Mesothelial cell of epicardium (in vitro differentiated cells): ENCODE results near the gene MANEAL. TPM values are rescaled to one million over a fixed set of nuclear protein-coding genes. Genes with fewer than 3 reads are reported as not detected.
A peak's percentile ranks its signal among the peaks of the same experiment; 100 is the strongest.

ENCODE experiments used
- DNase-seq, 2 experiments: peaks; one replicate each; pipeline ENCODE4 v3.0.0; 2021; ENCODE audit warnings: low spot score in 2 of 2; ENCODE audit not compliant: unreplicated experiment in 2 of 2
- H3K27ac Mint-ChIP-seq: 2 replicates; pipeline ENCODE4 v1.8.0; 2021; ENCODE audit warnings: mixed read lengths
- H3K27me3 Mint-ChIP-seq: 2 replicates; pipeline ENCODE4 v1.8.0; 2021; ENCODE audit warnings: low read depth, mixed read lengths
- H3K36me3 Mint-ChIP-seq: 2 replicates; pipeline ENCODE4 v1.8.0; 2021; ENCODE audit warnings: mixed read lengths
- H3K4me1 Mint-ChIP-seq: 2 replicates; pipeline ENCODE4 v1.8.0; 2021; ENCODE audit warnings: mixed read lengths
- H3K4me3 Mint-ChIP-seq: 2 replicates; pipeline ENCODE4 v1.8.0; 2021; ENCODE audit warnings: mild to moderate bottlenecking, moderate library complexity, mixed read lengths
- H3K9me3 Mint-ChIP-seq: 2 replicates; pipeline ENCODE4 v1.8.0; 2021; ENCODE audit warnings: mixed read lengths
- CTCF ChIP-seq: fragments of 200-600 bp; sonication (generic); IDR thresholded peaks from one replicate; pipeline ENCODE4 v1.5.0; 2021; ENCODE audit warnings: antibody characterized with exemption; ENCODE audit not compliant: unreplicated experiment
- total RNA-seq: library from RNA; stranded (reverse); gene quantifications from 3 replicates; pipeline ENCODE4 v1.2.1, GENCODE V29; 2021

The MANEAL gene
- total RNA-seq, 1 donor from 2014 or later = 1.8 TPM

GRCh38 chr1:37762516-37762915, 31.1 kb upstream of the MANEAL start:
- H3K4me1 Mint-ChIP-seq = no peaks in the 10 kb centered on the region
- H3K27me3 Mint-ChIP-seq = peaks cover 64% of the 10 kb centered on the region
- no peak overlapping the region for H3K4me3 Mint-ChIP-seq
- H3K27ac Mint-ChIP-seq = no peak overlapping the region
- H3K9me3 Mint-ChIP-seq = no peaks in the 10 kb centered on the region
- DNase-seq = no peak
- no peaks in the 10 kb centered on the region for H3K36me3 Mint-ChIP-seq
- TF ChIP-seq CTCF = no peak

- DNase-seq = no peak
- no peaks in the 10 kb centered on the region for H3K36me3 Mint-ChIP-seq
- no peak overlapping the region for H3K27ac Mint-ChIP-seq
- no peak for TF ChIP-seq CTCF
- no peak overlapping the region for H3K4me3 Mint-ChIP-seq
- no peaks in the 10 kb centered on the region for H3K4me1 Mint-ChIP-seq
- H3K27me3 Mint-ChIP-seq = peaks cover 78% of the 10 kb centered on the region
- H3K9me3 Mint-ChIP-seq = no peaks in the 10 kb centered on the region
These were observed 29.7 kb upstream of the MANEAL start for GRCh38 chr1:37763791-37764413.

GRCh38 chr1:37764414-37764825, 29.2 kb upstream of the MANEAL start:
- DNase-seq = peak; percentile 54 to 84
- Mint-ChIP-seq H3K27ac (no peak overlapping the region), H3K4me1 (no peaks in the 10 kb centered on the region), H3K9me3 (no peaks in the 10 kb centered on the region), H3K4me3 (no peak overlapping the region), H3K27me3 (peaks cover 83% of the 10 kb centered on the region), H3K36me3 (no peaks in the 10 kb centered on the region)
- no peak for TF ChIP-seq CTCF

GRCh38 chr1:37764888-37765441, 28.7 kb upstream of the MANEAL start, which contains the start of gene EPHA10:
Gene EPHA10 (minus strand): TSS chr1:37765120. CDS start chr1:37765066, 54 bp downstream.
- no peaks in the 10 kb centered on the region for H3K36me3 Mint-ChIP-seq
- no peak within 1 kb of the TSS for H3K27ac Mint-ChIP-seq
- no peak for TF ChIP-seq CTCF
- H3K4me1 Mint-ChIP-seq = no peaks in the 10 kb centered on the region
- H3K9me3 Mint-ChIP-seq = no peaks in the 10 kb centered on the region
- H3K4me3 Mint-ChIP-seq = no peak within 1 kb of the TSS
- peaks cover 89% of the 10 kb centered on the region for H3K27me3 Mint-ChIP-seq
- no peak for DNase-seq

GRCh38 chr1:37765916-37766664, 27.6 kb upstream of the MANEAL start:
- no peaks in the 10 kb centered on the region for H3K36me3 Mint-ChIP-seq
- no peak overlapping the region for H3K4me3 Mint-ChIP-seq
- DNase-seq = no peak

More at GRCh38 chr1:37765916-37766664, 27.6 kb upstream of the MANEAL start:
- peaks cover 97% of the 10 kb centered on the region for H3K27me3 Mint-ChIP-seq
- H3K9me3 Mint-ChIP-seq = no peaks in the 10 kb centered on the region
- H3K27ac Mint-ChIP-seq = no peak overlapping the region
- TF ChIP-seq CTCF = no peak
- H3K4me1 Mint-ChIP-seq = no peaks in the 10 kb centered on the region
